K562 (cell line): ENCODE data around the gene PPT1. TPM values are rescaled to one million over a fixed set of nuclear protein-coding genes. Genes with fewer than 3 reads are reported as not detected.

ENCODE experiments used
- ATAC-seq: fragments of 200-7000 bp; cut with Tn5 transposase; 3 replicates; pipeline ENCODE4 v1.9.1; 2020; ENCODE audit warnings: moderate library complexity
- BruUV-seq: library from RNA; stranded (reverse); fragments of 400-500 nt; replicated peaks from 2 replicates; lab custom pipeline; 2021; lab: Mats Ljungman, UMichigan
- CTCF ChIA-PET: fragments of 300-600 bp; formaldehyde crosslinking; extraction: SDS; loops from one replicate; lab custom pipeline; 2021; ENCODE audit warnings: low intra/inter-chr PET ratio; lab: Yijun Ruan, JAX
- POLR2A ChIA-PET: fragments of 300-600, 350-650 bp; sonication (Branson Sonifier 250); formaldehyde crosslinking; extraction: SDS; loops from one replicate; lab custom pipeline; 2021; ENCODE audit warnings: antibody characterized with exemption, inconsistent platforms; lab: Yijun Ruan, JAX
- DNase-seq, 4 experiments: peaks; one replicate each; pipeline versions ENCODE4 v3.0.0 to v3.0.0-alpha.2; 2011 to 2018; ENCODE audit warnings: low spot score in 3 of 4, mixed read lengths in 3 of 4; ENCODE audit errors: extremely low read depth in 1 of 4
- FAIRE-seq: peaks from 2 replicates; lab custom pipeline; 2011; peaks lifted over from hg19 to GRCh38; lab: Jason Lieb, UNC
- H2AFZ ChIP-seq: 2 replicates; pipeline ENCODE4 v1.6.0; 2011; ENCODE audit warnings: low read depth, low read length, control low read depth, inconsistent platforms
- H3K27ac ChIP-seq: fragments of 200-600 bp; 3 replicates; pipeline ENCODE4 v1.8.0; 2011; ENCODE audit warnings: low read depth, mild to moderate bottlenecking, control low read depth, inconsistent platforms, low read length, moderate library complexity, mixed read lengths; ENCODE audit errors: extremely low read depth
- H3K27me3 ChIP-seq, 2 experiments: fragments of 300-600 bp in 1 of 2; 2 replicates in 1 of 2; 3 replicates in 1 of 2; pipeline versions ENCODE4 v1.6.0 to v1.8.0; 2011; ENCODE audit warnings: inconsistent platforms in 2 of 2, low read length in 2 of 2, mild to moderate bottlenecking in 1 of 2, mixed read lengths in 1 of 2, moderate library complexity in 1 of 2; ENCODE audit not compliant: control insufficient read depth in 2 of 2, insufficient read depth in 2 of 2
- H3K36me3 ChIP-seq: fragments of 300-600 bp; 3 replicates; pipeline ENCODE4 v1.8.0; 2011; ENCODE audit warnings: mild to moderate bottlenecking, low read length, inconsistent platforms; ENCODE audit not compliant: control insufficient read depth, insufficient read depth
- H3K4me1 ChIP-seq, 2 experiments: fragments of 200-600 bp in 1 of 2; replicated peaks in 1 of 2; 2 replicates in 1 of 2; 3 replicates in 1 of 2; pipeline versions ENCODE4 v1.5.1 to v1.8.0; 2011; ENCODE audit warnings: inconsistent platforms in 2 of 2, low read length in 2 of 2, mild to moderate bottlenecking in 1 of 2, mixed read lengths in 1 of 2, moderate library complexity in 1 of 2; ENCODE audit not compliant: control insufficient read depth in 2 of 2, insufficient read depth in 2 of 2
- H3K4me2 ChIP-seq: 2 replicates; pipeline ENCODE4 v1.6.1; 2011; ENCODE audit warnings: low read length, control low read depth, inconsistent platforms, mixed read lengths; ENCODE audit not compliant: insufficient read depth
- H3K4me3 ChIP-seq: fragments of 200-600 bp; sonication (generic), shearing (Covaris generic); 2 replicates; pipeline ENCODE4 v1.5.1; 2016; ENCODE audit warnings: control low read depth, inconsistent platforms
- H3K79me2 ChIP-seq: fragments of 200-600 bp; 3 replicates; pipeline ENCODE4 v1.8.0; 2011; ENCODE audit warnings: low read length, inconsistent platforms; ENCODE audit not compliant: control insufficient read depth, insufficient read depth
- H3K9ac ChIP-seq, 2 experiments: 2 replicates each; pipeline versions ENCODE4 v1.6.0 to v1.6.1; 2011; ENCODE audit warnings: low read depth in 2 of 2, low read length in 2 of 2, control low read depth in 1 of 2, inconsistent platforms in 1 of 2, mild to moderate bottlenecking in 1 of 2, mixed read lengths in 1 of 2; ENCODE audit not compliant: insufficient read depth in 1 of 2
- H3K9me1 ChIP-seq: one replicate; pipeline ENCODE4 v1.6.0; 2011; ENCODE audit warnings: inconsistent platforms, mild to moderate bottlenecking, low read length, moderate library complexity; ENCODE audit not compliant: control insufficient read depth, insufficient read depth
- H3K9me3 ChIP-seq: replicated peaks from 2 replicates; pipeline ENCODE4 v1.5.1; 2011; ENCODE audit warnings: low read depth, low read length, inconsistent platforms; ENCODE audit not compliant: control insufficient read depth, insufficient read depth
- H4K20me1 ChIP-seq: replicated peaks from 2 replicates; pipeline ENCODE4 v1.6.1; 2011; ENCODE audit warnings: low read length, inconsistent platforms, mixed read lengths; ENCODE audit not compliant: control insufficient read depth, insufficient read depth
- DDX20 ChIP-seq: fragments of 450-650 bp; IDR thresholded peaks from 2 replicates; pipeline ENCODE4 v1.6.1; 2016; ENCODE audit warnings: missing genetic modification characterization, low read depth, mild to moderate bottlenecking, missing compliant biosample characterization, moderate library complexity
- HES1 ChIP-seq: fragments of 450-650 bp; IDR thresholded peaks from 2 replicates; pipeline ENCODE4 v1.6.1; 2016; ENCODE audit warnings: low read depth, mild to moderate bottlenecking, moderate library complexity
- KLF13 ChIP-seq: fragments of 450-650 bp; IDR thresholded peaks from 2 replicates; pipeline ENCODE4 v1.6.1; 2016; ENCODE audit warnings: missing genetic modification characterization, low read depth, mild to moderate bottlenecking, missing compliant biosample characterization, moderate library complexity, borderline replicate concordance
- NFE2L1 ChIP-seq: fragments of 450-650 bp; IDR thresholded peaks from 2 replicates; pipeline ENCODE4 v1.6.1; 2016; ENCODE audit warnings: missing genetic modification characterization, low read depth, mild to moderate bottlenecking, missing compliant biosample characterization, moderate library complexity, borderline replicate concordance
- NR3C1 ChIP-seq: sonication (generic); formaldehyde crosslinking; IDR thresholded peaks from 2 replicates; pipeline ENCODE4 v1.8.1; 2022; ENCODE audit warnings: missing genetic modification reagents
- PTBP1 ChIP-seq: fragments of 200-400 bp; formaldehyde crosslinking; IDR thresholded peaks from 2 replicates; pipeline ENCODE4 v1.6.1; 2017; ENCODE audit warnings: low read depth, low read length
- RERE ChIP-seq: sonication (generic); formaldehyde crosslinking; IDR thresholded peaks from 2 replicates; pipeline ENCODE4 v1.8.0; 2023; ENCODE audit warnings: missing genetic modification reagents, mild to moderate bottlenecking, borderline replicate concordance
- SIRT6 ChIP-seq: IDR thresholded peaks from one replicate; pipeline ENCODE4 v1.6.1; 2012; ENCODE audit warnings: low read depth, mild to moderate bottlenecking, control low read depth, inconsistent platforms, low read length, moderate library complexity
- SRF ChIP-seq, 2 experiments: fragments of 250-450, 450-650 bp in 1 of 2; sonication (Bioruptor Pico) in 1 of 2; sonication (generic) in 1 of 2; formaldehyde crosslinking; IDR thresholded peaks; 2 replicates each; pipeline versions ENCODE4 v1.5.0 to v1.5.1; 2020 to 2022; ENCODE audit warnings: mild to moderate bottlenecking in 1 of 2, missing genetic modification reagents in 1 of 2
- UBTF ChIP-seq, 2 experiments: IDR thresholded peaks; 2 replicates each; pipeline ENCODE4 v1.6.1; 2012; ENCODE audit warnings: improper control_type of control experiment in 2 of 2, low read depth in 2 of 2, low read length in 2 of 2, borderline replicate concordance in 1 of 2
- ZBTB12 ChIP-seq: fragments of 250-450 bp; sonication (Bioruptor Pico); IDR thresholded peaks from 2 replicates; pipeline ENCODE4 v1.4.0; 2020
- ZBTB17 ChIP-seq: fragments of 450-650 bp; formaldehyde crosslinking; IDR thresholded peaks from 2 replicates; pipeline ENCODE4 v1.4.0; 2020; ENCODE audit warnings: mild to moderate bottlenecking
- ZNF263 ChIP-seq: sonication (generic); formaldehyde crosslinking; IDR thresholded peaks from 2 replicates; pipeline ENCODE4 v1.8.0; 2022; ENCODE audit warnings: mild to moderate bottlenecking, missing genetic modification reagents, borderline replicate concordance
- in situ Hi-C: fragments of 300-500 bp; cut with MboI; formaldehyde crosslinking; loops from 4 replicates; pipeline ENCODE4 v1.15.0; 2018; ENCODE audit warnings: inconsistent platforms, mixed read lengths
- intact Hi-C: fragments of 100-400 bp; cut with micrococcal nuclease; formaldehyde crosslinking; loops from 2 replicates; pipeline ENCODE4 v1.14.2; 2022
- polyA plus RNA-seq, 8 experiments: library from polyadenylated mRNA; depleted of rRNA in 4 of 8; stranded (reverse) in 5 of 8; unstranded in 3 of 8; fragments of >200 nt; fragmentation: Nextera tagmentation in 2 of 8; fragmentation: Illumina TruSeq in 1 of 8; extraction: Ambion mirVana in 2 of 8; extraction: Trizol in 1 of 8; gene quantifications; 2 replicates each; pipeline versions ENCODE4 v1.2.1 to v1.2.3, GENCODE V29; 2011 to 2014; ENCODE audit warnings: inconsistent platforms in 1 of 8, missing spikeins in 1 of 8
- total RNA-seq, 7 experiments: library from RNA; depleted of rRNA in 6 of 7; stranded (reverse); fragments of >200 nt in 6 of 7; fragmentation: Illumina TruSeq in 2 of 7; extraction: Trizol in 2 of 7; gene quantifications; 2 replicates each; pipeline versions ENCODE4 v1.2.1 to v1.2.3, GENCODE V29; 2011 to 2021; ENCODE audit warnings: low replicate concordance in 1 of 7

Gene PPT1
- total and polyA plus RNA-seq, 9 of the 15 experiments (the other 6 are each of a cell fraction or from before 2014, with no cell fraction given): 72.2 to 285 (median 143) TPM

- CTCF ChIA-PET: no interaction called here
- in situ Hi-C loops (no loop called here), intact Hi-C loops (no loop called here)
- no peak overlapping the region for H2AFZ ChIP-seq
- no peak overlapping the region for H3K4me2 ChIP-seq
- H3K4me3 ChIP-seq: no peak overlapping the region
- TSS peak; percentile 58 for BruUV-seq
- no peak overlapping the region for H3K27ac ChIP-seq
- FAIRE-seq: no peak
- ATAC-seq: no peak
- no peaks in the 10 kb centered on the region for H3K9me1 ChIP-seq
- peaks cover 0 to 12% of the 10 kb centered on the region in 2 experiments; a peak in 3 of 5 replicates for H3K4me1 ChIP-seq
- no peak overlapping the region for H3K9ac ChIP-seq
- no peaks in the 10 kb centered on the region for H4K20me1 ChIP-seq
- no peaks in the 10 kb centered on the region for H3K27me3 ChIP-seq
- DNase-seq: no peak
- H3K9me3 ChIP-seq: no peaks in the 10 kb centered on the region
- POLR2A ChIA-PET: interaction anchor here (0.9 to 7.0 kb wide), 3 partner anchors 10 to 25 kb away, joined by 3 to 64 read pairs (median 8); no protein-coding TSS in a partner anchor
- no peaks in the 10 kb centered on the region for H3K79me2 ChIP-seq
- H3K36me3 ChIP-seq: peaks cover 88% of the 10 kb centered on the region
- TF ChIP-seq SIRT6 (no peak), RERE (CRISPR knock-in tag) (no peak), KLF13 (no peak), ZBTB12 (CRISPR knock-in tag) (no peak), UBTF (IDR thresholded peaks at IDR 0.05; ENCODE audit: borderline replicate concordance in 1 of 2, low read depth in 2 of 2, low read length in 2 of 2) (no peak), PTBP1 (no peak), ZNF263 (no peak), DDX20 (tag) (no peak), SRF (CRISPR knock-in tag; IDR thresholded peaks at IDR 0.05) (no peak), NR3C1 (CRISPR knock-in tag) (no peak), HES1 (no peak), ZBTB17 (no peak), NFE2L1 (tag) (no peak)
These were observed 24.9 kb downstream of the PPT1 start for GRCh38 chr1:40072142-40072541.
